HG02981 (cell line): ENCODE data around the gene DUOXA1.

Experiments used
- ATAC-seq: cut with Tn5 transposase; IDR thresholded peaks from one replicate; pipeline ENCODE4 v1.9.1; 2021; ENCODE audit warnings: mild to moderate bottlenecking, moderate library complexity; ENCODE audit not compliant: unreplicated experiment

DUOXA1 gene

DNA sequence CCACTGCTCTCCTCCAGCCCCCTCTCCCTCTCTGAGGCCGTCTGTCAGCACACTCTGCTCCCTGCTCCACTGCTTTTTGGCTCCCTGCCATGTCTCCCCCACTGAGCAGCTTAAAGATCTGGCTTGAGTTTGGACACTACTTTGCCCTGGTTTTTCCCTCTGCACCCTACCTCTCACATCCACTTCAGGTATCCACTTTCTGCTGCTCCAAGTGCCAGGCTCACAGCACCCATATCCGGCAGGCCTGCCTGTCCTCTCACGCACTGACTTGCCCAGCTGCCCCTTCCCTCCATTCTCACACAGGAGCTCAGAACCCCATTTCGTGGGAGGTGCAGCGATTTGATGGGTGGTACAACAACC lies 3.9 kb upstream of the DUOXA1 start:
- no peak for ATAC-seq

DNA sequence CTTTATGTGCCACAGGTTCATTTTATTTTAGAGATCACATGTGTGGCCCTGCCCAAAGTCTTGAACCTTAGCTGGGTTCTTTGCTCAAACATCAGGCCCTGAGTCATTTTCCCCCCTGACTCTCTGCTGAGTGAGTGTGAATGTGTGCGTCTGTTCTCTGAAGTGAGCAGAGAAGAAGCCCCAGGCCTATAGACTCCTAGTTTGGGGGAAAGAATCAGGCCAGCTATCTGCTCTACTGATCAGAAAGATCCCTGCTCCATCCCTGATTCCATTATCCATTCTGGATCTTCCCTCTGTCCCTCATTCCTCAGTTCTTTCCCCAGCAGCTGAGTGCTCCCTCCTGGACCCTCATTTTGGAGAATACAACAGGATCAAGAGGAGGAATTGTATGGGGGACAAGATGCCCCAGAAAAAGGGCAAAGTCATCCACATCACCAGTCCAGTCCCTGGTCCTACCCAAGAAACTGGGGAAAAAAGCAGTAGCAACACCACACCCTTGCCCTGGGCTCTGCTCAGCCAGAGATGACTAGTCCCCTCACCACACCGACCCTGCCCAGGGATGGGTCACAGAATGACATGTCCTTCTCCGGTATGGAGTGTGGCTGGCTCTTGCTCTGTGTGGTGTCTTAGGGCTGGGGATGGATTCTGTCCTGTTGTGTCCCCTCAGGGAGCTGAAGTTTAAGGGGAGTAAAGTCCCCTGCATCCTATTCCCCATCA lies 3.3 kb upstream of the DUOXA1 start:
- ATAC-seq: no peak

GRCh38 chr15:45131510-45131909 lies 1.8 kb upstream of the DUOXA1 start:
- ATAC-seq: no peak

DNA sequence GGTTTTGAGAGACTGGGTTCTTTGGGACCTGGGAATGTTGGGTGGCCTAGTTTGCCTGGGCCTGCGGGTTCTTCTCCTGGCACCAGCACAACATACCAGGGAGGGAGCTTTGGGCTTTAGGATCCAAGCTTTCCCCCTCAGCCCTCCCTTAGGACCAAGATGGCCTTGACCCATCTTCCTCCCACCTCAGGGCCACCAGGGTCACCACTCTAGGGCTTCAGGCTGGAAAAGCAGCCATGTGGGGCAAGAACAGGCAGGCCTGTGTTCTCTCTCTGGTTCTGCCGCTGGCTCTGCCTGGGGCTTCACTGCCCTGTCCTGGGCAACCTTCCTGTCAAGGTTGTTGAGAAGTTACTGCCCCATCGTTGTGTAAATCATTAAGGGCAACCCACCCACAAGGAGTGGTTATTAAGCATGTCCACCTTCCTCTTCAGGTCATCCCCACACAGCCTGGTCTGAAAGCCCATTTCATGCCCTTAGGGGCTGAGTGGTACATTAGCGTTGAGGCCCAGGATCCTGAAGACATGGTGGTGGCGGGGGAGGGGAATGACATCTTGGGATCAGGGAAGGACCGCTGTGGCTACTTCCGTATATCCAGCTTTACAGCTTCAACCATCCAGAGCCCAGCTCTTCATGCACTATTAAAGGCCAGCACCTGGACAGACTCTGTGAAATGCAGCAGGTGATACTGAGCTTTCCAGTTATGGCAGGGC lies 767 bp upstream of the DUOXA1 start:
- no peak for ATAC-seq

DNA sequence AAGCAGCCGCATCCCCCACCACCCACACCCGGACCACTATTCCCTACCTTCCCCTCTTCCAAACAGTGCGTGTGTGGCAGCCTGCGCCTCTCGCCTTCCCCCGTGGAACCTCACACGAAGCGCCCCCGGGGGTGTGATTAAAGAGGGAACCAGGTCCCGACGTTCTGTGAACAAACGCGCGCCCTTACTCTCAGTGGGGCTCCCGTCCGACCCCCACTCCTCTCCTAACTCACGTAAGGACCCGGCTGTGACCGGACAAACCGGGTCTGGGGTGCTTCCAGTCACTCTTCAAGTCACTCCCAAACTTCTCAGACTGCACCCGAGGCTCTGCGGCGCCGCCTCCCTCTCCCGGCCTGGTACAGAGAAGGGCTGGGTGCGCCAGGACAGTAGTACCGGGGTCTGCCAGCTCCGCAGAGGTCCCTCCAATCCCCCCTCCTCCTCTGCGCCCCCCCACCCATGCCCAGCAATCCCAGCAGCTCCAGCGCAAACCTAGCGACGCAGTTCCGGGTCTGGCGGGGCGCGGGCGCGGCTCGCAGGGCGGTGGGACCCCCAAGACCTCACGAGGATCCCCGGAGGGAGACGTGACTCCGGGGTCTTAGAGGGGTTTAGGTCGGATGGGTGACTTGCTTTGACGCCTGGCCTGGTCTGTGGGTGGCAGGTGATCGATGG lies 574 bp downstream of the DUOXA1 start:
- no peak for ATAC-seq

- ATAC-seq: no peak
These were observed 3.0 kb downstream of the DUOXA1 start for GRCh38 chr15:45126535-45127158.

GRCh38 chr15:45123397-45123796 lies 6.3 kb downstream of the DUOXA1 start:
- ATAC-seq: no peak

- ATAC-seq: no peak
These were observed 7.0 kb downstream of the DUOXA1 start for GRCh38 chr15:45122719-45123118.

DNA sequence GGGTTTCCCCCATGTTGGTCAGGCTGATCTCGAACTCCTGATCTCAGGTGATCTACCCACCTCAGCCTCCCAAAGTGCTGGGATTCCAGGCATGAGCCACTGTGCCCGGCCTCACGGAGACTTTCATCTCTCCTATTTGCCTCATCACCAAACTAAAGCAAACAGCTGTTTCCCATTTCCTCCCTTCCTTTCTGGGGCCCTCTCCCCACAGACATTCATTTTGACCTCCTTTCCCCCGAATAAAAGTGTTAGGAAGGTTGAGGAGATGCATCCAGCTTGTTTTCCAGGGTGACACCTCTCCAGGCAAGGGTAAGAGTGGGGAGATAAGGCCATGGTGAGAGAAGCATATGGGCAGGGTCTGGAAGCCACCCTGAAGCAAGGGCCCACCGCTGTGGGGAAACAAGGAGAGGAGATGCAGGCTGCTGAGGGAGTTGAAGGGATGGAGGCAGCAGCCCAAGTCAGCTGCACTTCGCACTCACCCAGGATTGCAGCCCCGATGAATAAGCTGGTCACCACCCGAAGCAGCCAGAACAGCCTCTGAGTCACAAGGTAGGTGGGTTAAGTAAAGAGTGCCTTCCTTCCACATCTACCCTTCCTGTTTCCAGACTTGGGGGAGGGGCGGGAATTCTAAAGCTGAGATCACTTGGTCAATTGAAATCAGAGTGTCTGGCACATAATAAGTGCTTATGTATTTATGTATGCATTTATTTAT lies 7.8 kb downstream of the DUOXA1 start:
- ATAC-seq: no peak

DNA sequence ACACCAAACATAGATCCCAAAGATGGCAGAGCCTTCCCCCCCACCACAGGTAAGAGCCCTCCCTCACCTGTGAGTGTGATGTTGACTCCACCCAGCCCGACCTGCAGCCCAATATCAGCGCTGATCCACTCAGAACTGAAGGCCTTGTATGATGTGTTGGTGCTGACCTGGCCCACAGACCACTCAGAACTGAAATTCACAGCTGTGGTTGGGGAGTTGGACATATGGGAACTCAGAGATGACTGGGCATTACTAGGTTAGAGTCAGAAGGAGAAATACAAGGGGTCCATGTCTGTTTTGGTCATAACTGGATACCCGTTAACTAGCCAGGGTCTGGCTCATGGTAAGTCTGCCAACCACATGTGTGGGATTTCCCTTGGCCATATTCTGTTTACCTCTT lies 8.7 kb downstream of the DUOXA1 start:
- no peak for ATAC-seq

GRCh38 chr15:45120081-45120972 lies 9.4 kb downstream of the DUOXA1 start:
- ATAC-seq: no peak

DNA sequence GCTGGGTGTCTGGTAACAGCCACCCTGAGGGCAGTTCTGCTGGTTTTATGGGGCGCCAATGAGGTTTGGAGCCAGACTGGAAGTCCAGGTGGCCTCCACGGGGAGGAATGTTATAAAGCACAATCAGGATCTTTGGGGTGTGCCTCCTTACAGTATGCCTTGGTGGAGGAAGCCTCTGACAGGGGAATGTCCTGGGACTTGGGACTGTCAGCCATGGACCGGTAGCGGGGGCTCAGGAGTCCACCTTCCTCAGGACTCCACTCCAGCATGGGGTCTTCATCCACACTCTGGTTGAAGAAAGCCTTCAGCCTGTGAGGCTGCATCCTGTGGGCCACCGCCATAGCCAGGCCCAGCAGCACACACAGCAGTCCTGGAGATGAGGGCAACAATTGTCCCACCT lies 10.7 kb downstream of the DUOXA1 start:
- no peak for ATAC-seq

DNA sequence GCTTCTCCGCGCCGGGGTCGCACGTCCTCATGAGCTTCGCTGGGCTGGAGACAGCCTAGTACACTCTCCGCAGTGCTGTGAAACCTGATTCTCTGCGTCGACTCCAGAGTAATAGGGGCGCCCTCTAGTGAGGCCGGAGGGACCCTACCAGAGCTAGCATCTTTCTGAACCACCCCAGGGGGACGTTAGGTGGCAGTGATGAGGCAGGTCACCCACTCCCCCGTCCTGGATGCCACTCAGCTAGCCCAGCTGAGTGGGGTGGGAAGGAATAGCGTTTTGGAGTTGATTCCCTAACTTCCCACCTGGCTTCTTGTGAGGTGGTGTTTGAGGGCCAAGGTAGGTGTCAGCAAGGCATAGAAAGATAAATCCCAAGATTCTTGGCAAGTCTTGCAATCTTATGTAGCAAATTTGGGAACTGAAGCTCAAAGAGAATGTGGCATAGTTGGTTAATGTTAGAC lies 11.5 kb downstream of the DUOXA1 start:
- peak; percentile 90 for ATAC-seq

- ATAC-seq: no peak
These were observed 12.2 kb downstream of the DUOXA1 start for GRCh38 chr15:45117308-45118130.

DNA sequence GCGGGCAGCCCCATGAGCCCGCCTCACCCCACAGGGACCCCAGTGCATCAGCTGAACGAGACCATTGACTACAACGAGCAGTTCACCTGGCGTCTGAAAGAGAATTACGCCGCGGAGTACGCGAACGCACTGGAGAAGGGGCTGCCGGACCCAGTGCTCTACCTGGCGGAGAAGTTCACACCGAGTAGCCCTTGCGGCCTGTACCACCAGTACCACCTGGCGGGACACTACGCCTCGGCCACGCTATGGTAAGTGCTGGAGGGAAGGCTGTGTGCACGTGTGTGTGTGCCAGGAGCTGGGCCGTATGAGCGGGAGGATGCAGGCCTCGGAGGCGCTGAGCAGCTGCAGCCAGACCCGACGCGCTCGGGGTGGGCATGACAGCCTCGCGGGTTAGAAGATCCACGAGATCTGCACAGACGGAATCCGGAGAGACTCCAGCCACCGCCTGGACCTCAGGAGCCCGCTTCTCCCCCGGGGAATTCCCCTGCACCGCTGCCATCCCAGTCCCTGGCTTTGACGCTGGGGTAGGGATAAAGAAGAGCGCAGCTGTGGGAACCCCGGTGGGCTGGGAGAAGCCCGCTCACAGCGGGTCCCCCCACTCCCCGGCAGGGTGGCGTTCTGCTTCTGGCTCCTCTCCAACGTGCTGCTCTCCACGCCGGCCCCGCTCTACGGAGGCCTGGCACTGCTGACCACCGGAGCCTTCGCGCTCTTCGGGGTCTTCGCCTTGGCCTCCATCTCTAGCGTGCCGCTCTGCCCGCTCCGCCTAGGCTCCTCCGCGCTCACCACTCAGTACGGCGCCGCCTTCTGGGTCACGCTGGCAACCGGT lies 13.0 kb downstream of the DUOXA1 start:
- ATAC-seq: no peak

DNA sequence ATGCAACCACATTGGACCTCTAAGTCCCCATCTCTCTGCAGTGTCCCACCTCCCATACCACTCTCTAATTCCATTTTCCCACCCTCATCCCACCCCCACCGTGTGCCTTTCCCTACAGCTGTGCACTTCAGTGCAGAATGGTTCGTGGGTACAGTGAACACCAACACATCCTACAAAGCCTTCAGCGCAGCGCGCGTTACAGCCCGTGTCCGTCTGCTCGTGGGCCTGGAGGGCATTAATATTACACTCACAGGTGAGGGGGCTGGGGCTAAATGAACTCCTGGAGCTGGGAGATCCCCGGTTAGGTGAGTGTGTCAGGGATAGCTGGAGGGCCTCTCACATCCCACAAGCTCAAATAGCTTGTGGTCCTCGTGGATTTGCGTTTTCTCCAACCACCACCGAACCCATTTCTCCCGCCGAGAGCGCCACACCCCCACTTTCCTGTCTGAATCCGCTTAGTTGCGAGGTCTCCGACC lies 13.6 kb downstream of the DUOXA1 start:
- no peak for ATAC-seq

GRCh38 chr15:45115312-45115820 lies 14.3 kb downstream of the DUOXA1 start:
- ATAC-seq: no peak

DNA sequence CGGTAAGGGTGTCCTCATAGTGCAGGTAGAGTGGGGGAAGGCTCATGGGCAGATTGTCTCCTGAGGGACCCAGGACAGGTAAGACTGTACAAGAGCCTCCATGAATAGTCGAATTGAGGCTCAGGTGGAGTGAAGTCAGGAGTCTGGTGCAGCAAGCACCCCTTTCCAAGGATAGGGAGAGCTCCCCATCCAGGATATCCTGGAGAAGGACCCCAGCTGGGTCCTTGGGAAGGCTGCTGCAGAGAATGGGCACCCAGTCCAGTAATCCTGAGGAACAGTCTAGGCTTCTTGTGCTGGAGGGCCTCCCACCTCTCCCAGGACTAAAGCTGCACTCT lies 15.0 kb downstream of the DUOXA1 start:
- no peak for ATAC-seq
